B cell (primary cell): Measurements from ENCODE around the gene RASSF8. TPM values are rescaled to one million over a fixed set of nuclear protein-coding genes. Genes with fewer than 3 reads are reported as not detected.
A peak's percentile ranks its signal among the peaks of the same experiment; 100 is the strongest.

Source experiments
- ATAC-seq: fragments of 200-7000 bp; cut with Tn5 transposase; one replicate; pipeline ENCODE4 v1.10.0; 2021; ENCODE audit warnings: low read depth, mild to moderate bottlenecking, moderate number of reproducible peaks, moderate library complexity
- CTCF ChIA-PET: fragments of 350-600 bp; sonication (Branson Sonifier 250); formaldehyde crosslinking; loops from one replicate; lab custom pipeline; 2021; ENCODE audit warnings: antibody characterized with exemption, inconsistent platforms; lab: Charles Lee
- POLR2A ChIA-PET: fragments of 350-600 bp; sonication (Branson Sonifier 250); formaldehyde crosslinking; loops from one replicate; lab custom pipeline; 2021; ENCODE audit warnings: antibody characterized with exemption; lab: Charles Lee
- DNase-seq: peaks from one replicate; pipeline ENCODE4 v3.0.0; 2013
- H2AFZ ChIP-seq: 2 replicates; pipeline ENCODE4 v1.6.1; 2012; ENCODE audit warnings: mild to moderate bottlenecking, low read depth, low read length; ENCODE audit not compliant: insufficient read depth, poor library complexity, severe bottlenecking
- H3K27ac ChIP-seq, 2 donors: 1 replicate in 1 of 2; 2 replicates in 1 of 2; pipeline ENCODE4 v1.5.1; 2012 to 2013; ENCODE audit warnings: low read length in 2 of 2, mild to moderate bottlenecking in 2 of 2, moderate library complexity in 1 of 2
- H3K27me3 ChIP-seq, 4 experiments: fragments of 200-600 bp in 1 of 4; sonication (generic) in 1 of 4; replicated peaks in 1 of 4; 1 replicate in 2 of 4; 2 replicates in 2 of 4; pipeline versions ENCODE4 v1.6.1 to v1.7.0; 2013 to 2016; ENCODE audit warnings: low read length in 3 of 4, mild to moderate bottlenecking in 2 of 4, mixed read lengths in 1 of 4, moderate library complexity in 1 of 4; ENCODE audit not compliant: insufficient read depth in 4 of 4, control insufficient read depth in 3 of 4; ENCODE audit errors: control extremely low read depth in 1 of 4
- H3K36me3 ChIP-seq, 2 experiments: replicated peaks in 1 of 2; 1 replicate in 1 of 2; 2 replicates in 1 of 2; pipeline versions ENCODE4 v1.6.1 to v1.7.1; 2013; ENCODE audit warnings: low read length in 1 of 2; ENCODE audit not compliant: insufficient read depth in 2 of 2, control insufficient read depth in 1 of 2; ENCODE audit errors: control extremely low read depth in 1 of 2, extremely low read depth in 1 of 2
- H3K4me1 ChIP-seq, 2 donors: fragments of 200-600 bp in 1 of 2; sonication (generic) in 1 of 2; 1 replicate in 1 of 2; 2 replicates in 1 of 2; pipeline versions ENCODE4 v1.5.1 to v1.6.1; 2013 to 2017; ENCODE audit warnings: low read length in 2 of 2; ENCODE audit not compliant: control insufficient read depth in 2 of 2, insufficient read depth in 2 of 2
- H3K4me2 ChIP-seq: replicated peaks from 2 replicates; pipeline ENCODE3; 2012; ENCODE audit warnings: mild to moderate bottlenecking, low read depth, low read length; ENCODE audit not compliant: poor library complexity, severe bottlenecking
- H3K4me3 ChIP-seq, 5 experiments: fragments of 200-600 bp in 1 of 5; sonication (generic) in 1 of 5; 1 replicate in 3 of 5; 2 replicates in 2 of 5; pipeline versions ENCODE4 v1.5.1 to v1.7.0; 2011 to 2016; ENCODE audit warnings: low read length in 4 of 5, mild to moderate bottlenecking in 4 of 5, low read depth in 2 of 5, control low read depth in 1 of 5, moderate library complexity in 1 of 5; ENCODE audit not compliant: insufficient read depth in 1 of 5; ENCODE audit errors: control extremely low read depth in 1 of 5, extremely low read depth in 1 of 5
- H3K79me2 ChIP-seq: fragments of 200-600 bp; sonication (generic); one replicate; pipeline ENCODE4 v1.6.0; 2016; ENCODE audit warnings: low read length; ENCODE audit not compliant: control insufficient read depth, insufficient read depth
- H3K9ac ChIP-seq: fragments of 200-600 bp; sonication (generic); 2 replicates; pipeline ENCODE4 v1.6.1; 2017; ENCODE audit warnings: mild to moderate bottlenecking, low read length, moderate library complexity
- H3K9me3 ChIP-seq, 3 donors: one replicate each; pipeline versions ENCODE4 v1.6.1 to v1.7.1; 2013; ENCODE audit warnings: low read length in 2 of 3; ENCODE audit not compliant: control insufficient read depth in 2 of 3, insufficient read depth in 1 of 3; ENCODE audit errors: control extremely low read depth in 1 of 3
- H4K20me1 ChIP-seq: 2 replicates; pipeline ENCODE4 v1.6.0; 2012; ENCODE audit warnings: mild to moderate bottlenecking, low read length; ENCODE audit not compliant: insufficient read depth, control insufficient read depth, poor library complexity, severe bottlenecking
- H3K27ac Mint-ChIP-seq: one replicate; pipeline ENCODE4 v1.8.0; 2021; ENCODE audit warnings: mixed read lengths
- H3K27me3 Mint-ChIP-seq: one replicate; pipeline ENCODE4 v1.8.0; 2021; ENCODE audit warnings: mixed read lengths
- H3K4me1 Mint-ChIP-seq: one replicate; pipeline ENCODE4 v1.8.0; 2021; ENCODE audit warnings: mixed read lengths
- H3K4me3 Mint-ChIP-seq: one replicate; pipeline ENCODE4 v1.8.0; 2021; ENCODE audit warnings: mixed read lengths
- H3K9me3 Mint-ChIP-seq: one replicate; pipeline ENCODE4 v1.8.0; 2022; ENCODE audit warnings: mixed read lengths; ENCODE audit not compliant: insufficient read depth
- CTCF ChIP-seq: fragments of 200-600 bp; IDR thresholded peaks from one replicate; pipeline ENCODE4 v1.8.0; 2022; ENCODE audit warnings: antibody characterized with exemption, mild to moderate bottlenecking
- EZH2 ChIP-seq: IDR thresholded peaks from 2 replicates; pipeline ENCODE4 v1.6.1; 2012; ENCODE audit warnings: borderline replicate concordance, low read depth, mild to moderate bottlenecking, moderate library complexity, low read length; ENCODE audit not compliant: insufficient read depth, poor library complexity, severe bottlenecking
- WGBS: methylation state at CpG from one replicate; pipeline ENCODE4 v1.1.5; 2013; ENCODE audit warnings: missing lambda C conversion rate; ENCODE audit not compliant: insufficient coverage; 5-methylcytosine and 5-hydroxymethylcytosine counted together
- intact Hi-C: fragments of 100-400 bp; cut with micrococcal nuclease; formaldehyde crosslinking; loops from one replicate; pipeline ENCODE4 v1.10.0; 2022
- polyA plus RNA-seq: library from polyadenylated mRNA; depleted of rRNA; stranded (reverse); fragments of >200 nt; gene quantifications from 2 replicates; pipeline ENCODE4 v1.2.3, GENCODE V29; 2012
- total RNA-seq, 2 donors: library from RNA; stranded (reverse); fragments of 120-200 nt in 1 of 2; gene quantifications; 1 replicate in 1 of 2; 2 replicates in 1 of 2; pipeline versions ENCODE4 v1.2.3 to v1.2.4, GENCODE V29; 2013 to 2022

RASSF8 gene
- total and polyA plus RNA-seq, 2 donors (not counting 1 experiment from before 2014, with no cell fraction given) = 0.01 to 0.49 TPM

- H3K27me3 ChIP-seq = peaks cover 0 to 14% (median 0%) of the 10 kb centered on the region in 4 experiments
- DNase-seq (peak; percentile 84), ATAC-seq (peak; percentile 14)
- peak overlapping the region; percentile 94 for H3K4me2 ChIP-seq
- WGBS = under 1% methylated on average over 63 of the region's 69 CpGs
- peaks cover 4% of the 10 kb centered on the region for H3K27me3 Mint-ChIP-seq
- intact Hi-C loops = loop anchor here (1.0 to 5.0 kb wide), 7 partner anchors 9 to 889 kb away; partner anchors contain the start of genes FGFR1OP2, INTS13, SSPN and TM7SF3
- ChIA-PET POLR2A (interaction anchor here (0.9 to 5.5 kb wide), 9 partner anchors 8 to 350 kb away, joined by 3 to 117 read pairs (median 4); partner anchors contain the start of gene SSPN), CTCF (interaction anchor here (0.8 to 6.5 kb wide), 24 partner anchors 8 to 492 kb away, joined by 3 to 72 read pairs (median 6); no protein-coding TSS in a partner anchor)
- H2AFZ ChIP-seq = peak overlapping the region; percentile 81
- peak overlapping the region; percentile 63 to 86 for H3K27ac ChIP-seq
- H3K79me2 ChIP-seq = peaks cover 8% of the 10 kb centered on the region
- peak overlapping the region; percentile 99 for H3K4me3 Mint-ChIP-seq
- no peaks in the 10 kb centered on the region for H3K9me3 Mint-ChIP-seq
- H3K4me1 Mint-ChIP-seq = peaks cover 70% of the 10 kb centered on the region
- peaks cover 0 to 3% (median 0%) of the 10 kb centered on the region in 3 donors for H3K9me3 ChIP-seq
- no peaks in the 10 kb centered on the region for H3K36me3 ChIP-seq
- peaks cover 58 to 60% of the 10 kb centered on the region in 2 donors for H3K4me1 ChIP-seq
- H3K9ac ChIP-seq = peak overlapping the region; percentile 80
- TF ChIP-seq EZH2 (peak; percentile 93), CTCF (peak; percentile 36)
- peak overlapping the region; percentile 51 to 87 (median 74) for H3K4me3 ChIP-seq
- H3K27ac Mint-ChIP-seq = peak overlapping the region; percentile 99
- no peaks in the 10 kb centered on the region for H4K20me1 ChIP-seq
Observed at GRCh38 chr12:26122681-26123481, 164.4 kb downstream of the RASSF8 start.
